GM12878 (cell line): ENCODE data around the gene NRSN2. TPM values are rescaled to one million over a fixed set of nuclear protein-coding genes. Genes with fewer than 3 reads are reported as not detected.

Experiments used
- ATAC-seq: fragments of 200-7000 bp; cut with Tn5 transposase; 3 replicates; pipeline ENCODE4 v1.9.1; 2020; ENCODE audit warnings: mild to moderate bottlenecking, moderate library complexity
- BruUV-seq: library from RNA; stranded (reverse); fragments of 400-500 nt; replicated peaks from 2 replicates; lab custom pipeline; 2021; lab: Mats Ljungman, UMichigan
- CTCF ChIA-PET: fragments of 300-600 bp; sonication (Branson Sonifier 250); formaldehyde crosslinking; extraction: SDS; loops from one replicate; lab custom pipeline; 2021; ENCODE audit warnings: inconsistent platforms; lab: Yijun Ruan, JAX
- POLR2A ChIA-PET: fragments of 350-600 bp; formaldehyde crosslinking; extraction: SDS; loops from one replicate; lab custom pipeline; 2021; ENCODE audit warnings: inconsistent platforms; lab: Charles Lee
- RAD21 ChIA-PET: fragments of 300-600 bp; sonication (Branson Sonifier 250); formaldehyde crosslinking; loops from one replicate; lab custom pipeline; 2023; ENCODE audit warnings: antibody characterized with exemption; ENCODE audit not compliant: unreplicated experiment; lab: Charles Lee
- SMC1A ChIA-PET: fragments of 300-600 bp; sonication (Branson Sonifier 250); formaldehyde crosslinking; loops from one replicate; lab custom pipeline; 2023; ENCODE audit not compliant: unreplicated experiment, uncharacterized antibody; lab: Charles Lee
- DNase-seq: peaks from one replicate; pipeline ENCODE4 v3.0.0-alpha.2; 2011; ENCODE audit warnings: low read depth, low spot score
- FAIRE-seq: peaks from 3 replicates; lab custom pipeline; 2011; peaks lifted over from hg19 to GRCh38; lab: Jason Lieb, UNC
- H2AFZ ChIP-seq: 2 replicates; pipeline ENCODE4 v1.6.0; 2011; ENCODE audit warnings: low read depth, low read length, control low read depth; ENCODE audit not compliant: control insufficient read depth
- H3K27ac ChIP-seq: 2 replicates; pipeline ENCODE4 v1.5.1; 2011; ENCODE audit warnings: control low read depth; ENCODE audit not compliant: control insufficient read depth, insufficient read depth
- H3K27me3 ChIP-seq, 2 experiments: replicated peaks in 1 of 2; 2 replicates each; pipeline versions ENCODE4 v1.6.0 to v1.6.1; 2011; ENCODE audit warnings: low read length in 1 of 2; ENCODE audit not compliant: control insufficient read depth in 2 of 2, insufficient read depth in 2 of 2
- H3K36me3 ChIP-seq, 2 experiments: 2 replicates each; pipeline ENCODE4 v1.5.1; 2011; ENCODE audit warnings: low read length in 1 of 2; ENCODE audit not compliant: control insufficient read depth in 2 of 2, insufficient read depth in 2 of 2
- H3K4me1 ChIP-seq: 2 replicates; pipeline ENCODE4 v1.6.1; 2011; ENCODE audit warnings: mild to moderate bottlenecking, low read length, moderate library complexity, mixed read lengths; ENCODE audit not compliant: control insufficient read depth, insufficient read depth
- H3K4me2 ChIP-seq: 2 replicates; pipeline ENCODE4 v1.6.0; 2011; ENCODE audit warnings: control low read depth; ENCODE audit not compliant: control insufficient read depth, insufficient read depth
- H3K4me3 ChIP-seq: fragments of 200-600 bp; sonication (generic); 2 replicates; pipeline ENCODE4 v1.5.1; 2016
- H3K79me2 ChIP-seq: 2 replicates; pipeline ENCODE4 v1.6.0; 2011; ENCODE audit warnings: low read length; ENCODE audit not compliant: control insufficient read depth, insufficient read depth
- H3K9ac ChIP-seq: 2 replicates; pipeline ENCODE4 v1.8.0; 2011; ENCODE audit warnings: low read length, control low read depth, mixed read lengths; ENCODE audit not compliant: control insufficient read depth, insufficient read depth
- H3K9me3 ChIP-seq: replicated peaks from 3 replicates; pipeline ENCODE4 v1.5.1; 2011; ENCODE audit warnings: mild to moderate bottlenecking, low read length; ENCODE audit not compliant: control insufficient read depth, insufficient read depth
- H4K20me1 ChIP-seq: 2 replicates; pipeline ENCODE4 v1.6.0; 2011; ENCODE audit not compliant: control insufficient read depth, insufficient read depth
- ATF7 ChIP-seq: fragments of 450-650 bp; IDR thresholded peaks from 2 replicates; pipeline ENCODE4 v1.6.1; 2016; ENCODE audit warnings: low read depth, mild to moderate bottlenecking
- GATAD2B ChIP-seq: fragments of 450-650 bp; conservative IDR thresholded peaks from 2 replicates; pipeline ENCODE4 v1.6.1; 2017; ENCODE audit warnings: low read depth, mild to moderate bottlenecking, moderate library complexity
- NR2C2 ChIP-seq: IDR thresholded peaks from 2 replicates; pipeline ENCODE4 v1.6.1; 2011; ENCODE audit warnings: borderline replicate concordance, low read depth; ENCODE audit not compliant: control insufficient read depth, insufficient read length
- RAD21 ChIP-seq: IDR thresholded peaks from 2 replicates; pipeline ENCODE4 v1.6.1; 2011; ENCODE audit warnings: mild to moderate bottlenecking, low read depth, low read length, moderate library complexity; ENCODE audit not compliant: insufficient read depth
- RELA ChIP-seq: fragments of 450-650 bp; IDR thresholded peaks from 2 replicates; pipeline ENCODE4 v1.8.0; 2014; ENCODE audit warnings: borderline replicate concordance; ENCODE audit not compliant: partially characterized antibody
- SP1 ChIP-seq: IDR thresholded peaks from one replicate; pipeline ENCODE4 v1.6.1; 2011; ENCODE audit warnings: low read depth, low read length
- YBX1 ChIP-seq: fragments of 450-650 bp; IDR thresholded peaks from 2 replicates; pipeline ENCODE4 v1.6.1; 2016; ENCODE audit warnings: antibody characterized with exemption
- ZBTB40 ChIP-seq: fragments of 450-650 bp; IDR thresholded peaks from 2 replicates; pipeline ENCODE4 v1.6.1; 2016; ENCODE audit warnings: mild to moderate bottlenecking, moderate library complexity, borderline replicate concordance
- WGBS: methylation state at CpG from one replicate; pipeline ENCODE4 v1.1.6; 2016; ENCODE audit warnings: low lambda C conversion rate; ENCODE audit not compliant: insufficient replicate concordance, insufficient coverage; ENCODE audit errors: missing lambda C conversion rate; 5-methylcytosine and 5-hydroxymethylcytosine counted together
- in situ Hi-C: fragments of 300-500 bp; cut with MboI; formaldehyde crosslinking; loops from 9 replicates; pipeline ENCODE4 v1.14.3; 2018; ENCODE audit warnings: mixed read lengths
- intact Hi-C: fragments of 100-400 bp; cut with micrococcal nuclease; formaldehyde crosslinking; loops from one replicate; pipeline ENCODE4 v1.14.2; 2022; ENCODE audit not compliant: unreplicated experiment
- polyA plus RNA-seq, 11 experiments: library from polyadenylated mRNA; depleted of rRNA in 4 of 11; unstranded in 6 of 11; stranded (reverse) in 5 of 11; fragments of >200 nt; fragmentation: Nextera tagmentation in 4 of 11; fragmentation: Illumina TruSeq in 1 of 11; extraction: Ambion mirVana in 4 of 11; extraction: Trizol in 1 of 11; gene quantifications; 1 replicate in 1 of 11; 2 replicates in 10 of 11; pipeline versions ENCODE4 v1.2.1 to v1.2.3, GENCODE V29; 2011 to 2016; ENCODE audit warnings: inconsistent platforms in 2 of 11, missing spikeins in 2 of 11, low read depth in 1 of 11
- total RNA-seq, 4 experiments: library from RNA; depleted of rRNA in 3 of 4; stranded (reverse); fragments of >200 nt in 3 of 4; fragmentation: Illumina TruSeq in 1 of 4; extraction: Trizol in 1 of 4; gene quantifications; 2 replicates each; pipeline versions ENCODE4 v1.2.1 to v1.2.3, GENCODE V29; 2013 to 2021
- TF ChIP-seq, protein P1 (sequence below): fragments of 450-650 bp; IDR thresholded peaks from 2 replicates; pipeline ENCODE4 v1.6.1; 2014; ENCODE audit warnings: mild to moderate bottlenecking
- TF ChIP-seq, protein P2 (sequence below): IDR thresholded peaks from 2 replicates; pipeline ENCODE4 v1.6.1; 2012; ENCODE audit warnings: low read length, inconsistent platforms

NRSN2 gene
- total and polyA plus RNA-seq, 10 of the 15 experiments (the other 5 are each of a cell fraction or from before 2014, with no cell fraction given) = 6.2 to 32.4 (median 13.0) TPM

DNA sequence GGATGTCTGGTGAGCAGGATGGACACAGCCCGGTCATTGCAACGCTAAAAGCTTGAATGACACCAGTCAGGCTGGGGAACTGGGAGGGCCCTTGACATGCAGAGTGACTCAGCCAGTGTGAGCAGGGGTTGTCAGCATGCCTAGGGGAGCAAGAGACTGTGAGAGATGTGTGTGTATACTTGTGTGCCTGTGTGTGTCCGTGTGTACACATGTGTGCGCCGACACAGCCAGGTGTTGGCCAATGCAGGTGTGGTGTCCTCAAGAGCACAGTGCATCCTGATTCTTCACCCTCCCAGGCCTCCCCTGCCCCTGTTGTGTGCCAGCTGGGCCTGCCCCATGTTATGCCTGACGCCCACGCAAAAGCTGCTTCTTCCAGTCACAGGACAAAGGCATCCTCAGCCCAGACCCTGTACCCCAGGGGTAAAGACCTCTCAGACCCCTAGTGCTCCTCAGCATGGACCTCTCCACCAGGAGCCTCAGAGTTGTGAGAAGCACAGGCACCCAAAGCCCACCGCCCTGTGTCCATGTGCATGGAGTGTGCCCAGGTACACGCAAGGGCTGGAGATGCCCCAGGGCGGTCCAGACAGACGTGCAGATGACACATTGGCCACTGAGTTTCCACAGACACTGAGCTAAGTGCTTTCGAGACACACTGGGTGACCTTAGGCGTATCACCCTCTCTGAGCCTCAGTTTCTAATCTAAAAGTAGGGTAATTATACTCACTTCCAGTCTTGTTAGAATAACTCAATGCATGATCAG is 16.6 kb downstream of the NRSN2 start:
- no peaks in the 10 kb centered on the region for H4K20me1 ChIP-seq
- RAD21 ChIA-PET = interaction anchor here (0.8 kb wide), 1 partner anchor 10 kb away, joined by 5 read pairs; no protein-coding TSS in a partner anchor
- no peak overlapping the region for H3K4me3 ChIP-seq
- POLR2A ChIA-PET = interaction anchor here (1.0 kb wide), 1 partner anchor 9 kb away, joined by 3 read pairs; no protein-coding TSS in a partner anchor
- WGBS = 90% methylated on average over 13 of the region's 13 CpGs
- TF ChIP-seq ZBTB40 = no peak
- TF ChIP-seq SP1 = no peak
- no peak for TF ChIP-seq RELA
- no peak for TF ChIP-seq NR2C2
- no peak for TF ChIP-seq YBX1
- TF ChIP-seq RAD21 = no peak
- TF ChIP-seq, protein P1, sequence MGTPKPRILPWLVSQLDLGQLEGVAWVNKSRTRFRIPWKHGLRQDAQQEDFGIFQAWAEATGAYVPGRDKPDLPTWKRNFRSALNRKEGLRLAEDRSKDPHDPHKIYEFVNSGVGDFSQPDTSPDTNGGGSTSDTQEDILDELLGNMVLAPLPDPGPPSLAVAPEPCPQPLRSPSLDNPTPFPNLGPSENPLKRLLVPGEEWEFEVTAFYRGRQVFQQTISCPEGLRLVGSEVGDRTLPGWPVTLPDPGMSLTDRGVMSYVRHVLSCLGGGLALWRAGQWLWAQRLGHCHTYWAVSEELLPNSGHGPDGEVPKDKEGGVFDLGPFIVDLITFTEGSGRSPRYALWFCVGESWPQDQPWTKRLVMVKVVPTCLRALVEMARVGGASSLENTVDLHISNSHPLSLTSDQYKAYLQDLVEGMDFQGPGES = no peak
- no peak for TF ChIP-seq ATF7
- TF ChIP-seq, protein P2, sequence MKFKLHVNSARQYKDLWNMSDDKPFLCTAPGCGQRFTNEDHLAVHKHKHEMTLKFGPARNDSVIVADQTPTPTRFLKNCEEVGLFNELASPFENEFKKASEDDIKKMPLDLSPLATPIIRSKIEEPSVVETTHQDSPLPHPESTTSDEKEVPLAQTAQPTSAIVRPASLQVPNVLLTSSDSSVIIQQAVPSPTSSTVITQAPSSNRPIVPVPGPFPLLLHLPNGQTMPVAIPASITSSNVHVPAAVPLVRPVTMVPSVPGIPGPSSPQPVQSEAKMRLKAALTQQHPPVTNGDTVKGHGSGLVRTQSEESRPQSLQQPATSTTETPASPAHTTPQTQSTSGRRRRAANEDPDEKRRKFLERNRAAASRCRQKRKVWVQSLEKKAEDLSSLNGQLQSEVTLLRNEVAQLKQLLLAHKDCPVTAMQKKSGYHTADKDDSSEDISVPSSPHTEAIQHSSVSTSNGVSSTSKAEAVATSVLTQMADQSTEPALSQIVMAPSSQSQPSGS = no peak
- TF ChIP-seq GATAD2B = no peak
- H3K79me2 ChIP-seq = no peaks in the 10 kb centered on the region
- SMC1A ChIA-PET = no interaction called here
- no peak overlapping the region for H3K9ac ChIP-seq
- H2AFZ ChIP-seq = no peak overlapping the region
- no peaks in the 10 kb centered on the region for H3K27me3 ChIP-seq
- no peak for DNase-seq
- in situ Hi-C loops (no loop called here), intact Hi-C loops (no loop called here)
- H3K27ac ChIP-seq = no peak overlapping the region
- H3K4me2 ChIP-seq = no peak overlapping the region
- FAIRE-seq = no peak
- no peaks in the 10 kb centered on the region for H3K36me3 ChIP-seq
- peaks cover 21% of the 10 kb centered on the region for H3K4me1 ChIP-seq
- H3K9me3 ChIP-seq = no peaks in the 10 kb centered on the region
- BruUV-seq = no TSS peak
- CTCF ChIA-PET = interaction anchor here (1.3 to 2.3 kb wide), 2 partner anchors 9 to 68 kb away, joined by 3 to 8 read pairs; no protein-coding TSS in a partner anchor
- ATAC-seq = no peak
